ENCODE measurements around the gene TMOD1.
"Not testable (repeated sequence)": the region's sequence is repeated elsewhere in the genome, so short reads cannot be mapped to it uniquely, and the experiment has no call there.

DNA sequence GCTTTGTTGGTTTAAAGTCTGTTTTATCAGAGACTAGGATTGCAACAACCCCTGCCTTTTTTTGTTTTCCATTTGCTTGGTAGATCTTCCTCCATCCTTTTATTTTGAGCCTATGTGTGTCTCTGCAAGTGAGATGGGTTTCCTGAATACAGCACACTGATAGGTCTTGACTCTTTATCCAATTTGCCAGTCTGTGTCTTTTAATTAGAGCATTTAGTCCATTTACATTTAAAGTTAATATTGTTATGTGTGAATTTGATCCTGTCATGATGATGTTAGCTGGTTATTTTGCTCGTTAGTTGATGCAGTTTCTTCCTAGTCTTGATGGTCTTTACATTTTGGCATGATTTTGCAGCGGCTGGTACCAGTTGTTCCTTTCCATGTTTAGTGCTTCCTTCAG is 83.3 kb downstream of the TMOD1 start:
- TF ChIP-seq, protein P1, sequence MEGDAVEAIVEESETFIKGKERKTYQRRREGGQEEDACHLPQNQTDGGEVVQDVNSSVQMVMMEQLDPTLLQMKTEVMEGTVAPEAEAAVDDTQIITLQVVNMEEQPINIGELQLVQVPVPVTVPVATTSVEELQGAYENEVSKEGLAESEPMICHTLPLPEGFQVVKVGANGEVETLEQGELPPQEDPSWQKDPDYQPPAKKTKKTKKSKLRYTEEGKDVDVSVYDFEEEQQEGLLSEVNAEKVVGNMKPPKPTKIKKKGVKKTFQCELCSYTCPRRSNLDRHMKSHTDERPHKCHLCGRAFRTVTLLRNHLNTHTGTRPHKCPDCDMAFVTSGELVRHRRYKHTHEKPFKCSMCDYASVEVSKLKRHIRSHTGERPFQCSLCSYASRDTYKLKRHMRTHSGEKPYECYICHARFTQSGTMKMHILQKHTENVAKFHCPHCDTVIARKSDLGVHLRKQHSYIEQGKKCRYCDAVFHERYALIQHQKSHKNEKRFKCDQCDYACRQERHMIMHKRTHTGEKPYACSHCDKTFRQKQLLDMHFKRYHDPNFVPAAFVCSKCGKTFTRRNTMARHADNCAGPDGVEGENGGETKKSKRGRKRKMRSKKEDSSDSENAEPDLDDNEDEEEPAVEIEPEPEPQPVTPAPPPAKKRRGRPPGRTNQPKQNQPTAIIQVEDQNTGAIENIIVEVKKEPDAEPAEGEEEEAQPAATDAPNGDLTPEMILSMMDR (conservative IDR thresholded peaks at IDR 0.05 in 1 of 2, IDR thresholded peaks at IDR 0.05 in 1 of 2; ENCODE audit: low read depth in 1 of 2, low read length in 2 of 2), result not testable (repeated sequence)
- not testable (repeated sequence) for TF ChIP-seq EZH2 (IDR thresholded peaks at IDR 0.05; ENCODE audit: low read length, missing control alignments)

All from fibroblast of lung (primary cell).